Activated T-helper 9 cell treated with anti-CD3 and anti-CD28 coated beads, Interleukin-2, amount 50 U/mL, for 16 hours (primary cell): Measurements from ENCODE around the gene MRPS12.

Source experiments
- DNase-seq: peaks from one replicate; pipeline ENCODE4 v3.0.0-alpha.2; 2020; ENCODE audit warnings: low read depth

MRPS12 gene

DNA sequence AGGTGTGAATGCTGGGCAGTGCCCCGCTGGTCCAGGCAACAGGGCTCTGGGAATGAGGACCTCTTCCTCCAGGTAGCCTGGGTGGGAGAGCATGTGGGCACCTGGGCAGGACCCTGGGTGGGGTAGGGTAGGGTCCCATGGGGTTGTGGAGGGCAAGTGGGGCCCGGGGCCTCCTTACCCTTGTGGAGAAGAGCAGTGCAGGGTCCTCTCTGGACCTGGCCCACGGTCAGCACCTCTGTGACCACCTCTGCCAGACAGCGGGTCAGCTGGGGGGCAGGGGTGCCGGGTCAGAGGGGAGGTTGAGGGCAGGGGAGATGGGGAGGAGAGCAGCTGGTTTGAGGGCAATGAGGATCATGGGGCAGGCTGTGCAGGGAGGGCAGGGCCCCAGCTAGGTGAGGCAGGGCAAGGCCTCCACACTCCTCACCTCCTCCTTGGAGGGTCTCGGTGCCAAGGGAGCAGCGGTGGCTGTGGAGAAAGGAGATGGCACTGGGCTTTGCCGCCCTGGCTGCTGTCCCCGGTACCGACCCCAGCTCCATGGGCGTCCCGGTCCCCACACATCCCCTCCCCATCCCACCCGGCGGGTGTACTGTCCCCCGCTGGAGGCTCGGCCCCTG lies 19.2 kb upstream of the MRPS12 start:
- no peak for DNase-seq

DNA sequence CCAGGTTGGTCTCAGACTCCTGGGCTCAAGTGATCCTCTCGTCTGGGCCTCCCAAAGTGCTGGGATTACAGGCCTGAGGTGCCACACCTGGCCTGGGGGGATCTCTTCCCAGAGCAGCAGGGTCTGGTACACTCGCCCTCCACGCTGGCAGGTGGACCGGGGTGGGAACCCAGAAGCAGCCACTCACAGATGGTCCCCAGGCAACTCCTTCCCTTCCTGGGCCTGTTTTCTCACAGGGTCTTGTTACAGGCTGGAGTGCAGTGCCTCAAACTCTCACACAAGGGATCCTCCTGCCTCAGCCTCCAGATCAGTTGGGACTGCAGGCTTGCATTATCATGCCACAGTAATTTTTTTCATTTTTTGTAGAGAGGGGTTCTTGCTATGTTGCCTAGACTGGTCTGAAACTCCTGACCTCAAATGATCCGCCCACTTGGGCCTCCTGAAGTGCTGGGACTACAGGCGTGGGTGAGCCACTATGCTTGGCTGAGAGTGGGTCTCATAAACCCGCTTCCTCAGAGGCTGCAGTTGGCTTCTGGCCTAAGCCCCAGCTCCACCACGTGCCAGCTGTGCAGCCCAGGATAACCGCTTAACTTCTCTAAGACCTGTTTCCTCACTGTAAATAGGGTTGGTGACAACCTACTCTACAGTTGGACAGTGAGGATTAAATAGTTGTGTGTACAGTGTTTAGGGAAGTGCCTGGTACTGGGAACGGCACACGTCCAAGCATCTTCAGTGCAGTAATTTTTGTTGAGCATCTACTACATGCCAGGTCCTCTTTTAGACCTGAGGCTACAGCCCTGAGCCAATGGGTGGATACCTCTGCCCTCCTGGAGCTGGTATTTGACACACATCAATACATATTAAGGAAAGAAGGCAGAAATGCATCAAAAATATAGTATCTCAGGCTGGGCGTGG lies 17.9 kb upstream of the MRPS12 start:
- DNase-seq: no peak

DNA sequence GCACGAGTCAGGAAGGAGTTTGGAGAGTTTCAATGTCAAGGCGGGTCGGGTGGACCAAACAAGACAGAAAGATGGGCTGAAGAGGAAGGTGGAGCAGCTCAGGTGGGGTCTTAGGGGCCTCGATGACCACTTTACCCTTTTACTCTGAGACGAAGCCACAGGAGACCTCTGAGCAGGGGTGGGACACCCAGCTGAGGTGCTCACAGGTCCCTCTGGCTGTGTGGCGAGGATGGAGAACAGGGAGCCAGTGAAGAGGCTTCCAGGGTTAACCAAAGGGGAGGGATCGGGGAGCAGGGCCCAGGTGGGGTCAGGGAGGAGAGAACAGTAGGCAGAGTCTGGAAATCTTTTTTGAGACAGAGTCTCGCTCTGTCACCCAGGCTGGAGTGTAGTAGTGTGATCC lies 16.8 kb upstream of the MRPS12 start:
- no peak for DNase-seq

DNA sequence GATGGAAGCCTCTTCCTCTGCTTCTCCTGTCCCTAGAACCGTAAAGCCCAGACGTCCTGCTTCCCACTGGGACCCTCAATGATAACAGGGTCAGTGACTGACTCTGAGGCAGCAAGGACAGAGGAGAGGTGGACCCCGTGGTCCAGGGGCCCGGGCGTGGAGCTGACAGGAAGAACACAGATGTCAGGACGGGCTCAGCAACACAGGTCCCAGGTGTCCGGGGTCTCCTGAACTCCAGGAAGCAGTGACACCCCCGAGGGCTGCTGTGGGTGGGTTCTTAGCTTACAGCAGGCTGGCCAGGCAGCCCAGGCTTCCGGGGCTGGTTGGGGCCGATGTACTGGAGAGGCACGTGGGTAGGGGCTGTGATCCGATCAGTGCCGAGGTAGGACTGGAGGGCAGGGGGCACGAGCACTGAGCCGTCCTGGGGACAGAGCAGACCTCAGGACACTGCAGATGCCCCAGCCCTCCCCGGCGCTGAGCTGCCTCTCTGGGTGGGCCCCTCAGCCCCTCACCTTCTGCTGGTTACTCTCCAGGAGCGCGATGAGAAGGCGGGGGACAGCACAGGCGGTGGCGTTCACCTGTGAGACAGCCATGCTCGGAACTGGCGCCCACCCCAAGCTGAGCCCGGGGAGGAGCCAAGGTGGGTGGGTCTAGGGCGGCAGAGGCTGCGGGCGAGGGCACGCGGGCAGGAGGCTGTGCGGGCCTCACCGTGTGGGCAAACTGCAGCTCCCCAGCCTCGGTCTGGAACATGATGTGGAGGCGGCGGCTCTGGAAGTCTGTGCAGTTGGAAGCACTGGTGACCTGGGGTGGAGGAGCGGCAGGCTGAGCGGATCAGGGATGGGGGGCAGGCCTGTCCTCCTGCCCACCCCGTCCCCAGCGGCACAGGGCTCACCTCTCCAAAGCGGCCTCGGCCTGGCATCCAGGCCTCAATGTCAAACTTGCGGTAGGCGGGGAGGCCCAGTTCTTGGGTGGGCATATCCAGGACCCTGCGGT lies 15.1 kb upstream of the MRPS12 start:
- no peak for DNase-seq

DNA sequence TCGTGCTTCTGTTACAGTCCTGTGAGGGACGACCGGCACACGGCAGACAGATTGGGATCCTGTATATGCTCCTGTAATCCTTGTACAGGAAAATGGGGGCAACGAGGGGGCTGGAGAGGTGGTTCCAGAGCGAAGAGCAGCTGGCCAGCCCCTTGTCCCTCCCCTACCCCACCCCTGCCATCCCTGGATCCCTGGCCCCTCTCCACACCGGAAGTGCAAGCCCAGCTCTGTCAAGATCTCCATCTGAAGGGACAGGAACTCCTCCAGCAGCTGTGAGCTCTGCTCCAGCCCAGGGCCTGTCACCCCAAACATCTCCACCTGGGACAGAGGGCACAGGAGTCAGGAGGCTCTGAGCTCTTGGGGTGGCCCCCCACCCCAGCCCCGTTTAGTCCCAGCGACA lies 13.2 kb upstream of the MRPS12 start:
- DNase-seq: no peak

DNA sequence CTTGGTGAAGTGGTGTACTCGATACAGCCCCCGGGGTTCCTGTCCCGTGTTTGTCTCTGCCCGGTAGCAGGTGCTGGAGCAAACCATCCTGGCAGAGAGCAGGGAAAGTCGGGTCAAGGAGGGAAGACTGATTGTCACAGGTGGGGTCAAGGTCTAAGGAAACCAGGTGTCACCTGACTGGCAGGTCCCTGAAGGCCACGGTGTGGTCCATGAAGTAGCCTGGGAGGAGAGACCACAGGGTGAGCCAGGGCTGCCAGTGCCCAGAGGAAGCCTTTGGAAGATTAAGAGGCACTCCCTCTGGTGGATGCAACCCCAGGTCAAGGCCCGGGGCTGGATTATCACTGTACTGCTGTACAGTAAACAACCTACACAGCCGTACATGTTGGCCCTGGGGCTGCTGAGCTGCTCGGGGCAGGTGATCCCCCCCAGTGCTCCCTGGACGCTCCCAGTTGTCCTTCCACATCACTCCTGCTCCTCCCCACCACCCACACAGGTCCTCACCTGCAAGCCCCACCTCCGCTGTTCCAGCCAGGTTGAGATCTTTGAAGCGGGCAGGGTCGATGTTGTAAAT lies 12.7 kb upstream of the MRPS12 start:
- DNase-seq: no peak

DNA sequence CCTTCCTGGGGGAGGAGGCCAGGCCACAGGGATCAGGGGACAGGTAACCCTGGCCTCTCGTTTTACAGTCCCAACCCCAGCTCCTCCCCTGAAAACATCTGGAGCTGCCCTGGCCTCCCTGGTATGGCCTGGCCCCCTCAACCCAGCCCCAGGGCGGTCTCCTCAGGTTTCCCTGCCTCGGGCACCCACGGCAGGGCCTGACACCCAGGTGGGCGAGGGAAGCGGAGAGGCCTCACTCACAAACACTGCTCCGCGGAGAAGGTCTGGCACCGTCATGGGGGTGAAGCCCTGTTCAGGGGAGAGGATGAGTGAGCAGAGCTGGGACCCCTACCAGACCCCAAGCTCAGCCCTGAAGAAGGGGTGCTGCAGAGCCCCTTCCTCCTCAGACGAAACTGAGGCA lies 12.2 kb upstream of the MRPS12 start:
- DNase-seq: no peak

DNA sequence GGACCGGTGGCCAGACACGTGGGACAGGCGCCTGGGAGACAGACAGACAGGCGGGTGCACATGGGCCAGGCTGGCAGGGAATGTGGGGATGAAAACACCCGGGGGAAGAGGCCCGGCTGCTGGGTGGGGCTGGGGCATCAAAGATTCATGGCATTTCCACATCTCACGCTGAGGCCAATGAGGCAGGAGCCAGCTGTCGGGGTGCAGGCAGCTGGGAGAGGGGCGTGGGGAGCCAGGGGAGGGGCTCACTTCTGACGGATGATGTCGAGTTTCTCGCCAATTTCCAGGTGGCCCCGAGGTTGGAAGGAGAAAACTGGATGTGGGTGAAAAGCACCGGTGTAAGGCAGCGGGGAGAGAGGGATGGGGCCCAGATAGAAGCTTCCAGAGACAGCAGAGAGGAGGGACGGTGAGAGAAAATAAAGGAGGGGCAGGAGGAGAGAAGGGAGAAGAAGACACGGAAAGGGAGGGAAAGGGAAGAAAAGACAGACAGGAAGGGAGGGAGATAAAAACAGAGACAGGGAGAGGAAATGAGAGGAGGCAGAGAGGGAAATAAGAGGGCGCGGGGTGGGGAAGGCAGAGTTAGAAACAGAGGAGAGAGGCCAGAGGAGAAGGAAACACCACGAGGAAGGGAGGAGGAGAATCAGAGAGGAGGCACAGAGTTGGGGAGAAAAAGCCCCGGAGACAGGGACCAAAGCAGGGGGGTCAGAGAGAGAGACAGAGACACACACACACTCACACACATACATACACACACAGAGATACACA lies 10.7 kb upstream of the MRPS12 start:
- no peak for DNase-seq

DNA sequence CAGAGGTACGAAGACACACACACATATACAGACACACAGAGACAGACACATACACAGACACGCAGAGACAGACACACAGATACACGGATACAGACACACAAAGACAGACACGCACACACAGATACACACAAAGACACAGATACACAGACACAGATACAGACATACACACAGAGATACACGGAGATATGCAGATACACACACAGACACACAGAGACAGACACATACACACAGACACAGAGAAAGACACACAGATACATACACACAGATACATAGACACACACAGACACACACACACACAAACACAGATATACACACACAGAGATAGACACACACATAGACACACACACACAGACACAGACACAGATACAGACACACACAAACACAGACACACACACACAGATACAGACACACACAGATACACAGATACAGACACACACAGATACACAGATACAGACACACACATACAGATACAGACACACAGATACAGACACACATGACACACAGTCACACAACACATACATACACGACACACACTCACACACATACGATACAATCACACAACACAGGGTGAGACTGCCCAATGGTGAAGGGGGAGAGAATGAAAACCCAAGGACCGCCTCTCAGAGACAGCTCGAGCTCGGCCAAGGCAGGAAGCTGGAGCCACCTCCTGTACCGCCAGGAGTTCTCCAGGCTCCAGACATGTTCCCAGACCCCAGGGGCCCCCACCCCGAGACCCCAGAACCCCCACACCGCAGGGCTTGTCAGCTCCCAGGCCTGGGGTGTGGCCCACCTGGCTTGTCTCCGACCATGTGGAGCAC lies 9.9 kb upstream of the MRPS12 start:
- no peak for DNase-seq

DNA sequence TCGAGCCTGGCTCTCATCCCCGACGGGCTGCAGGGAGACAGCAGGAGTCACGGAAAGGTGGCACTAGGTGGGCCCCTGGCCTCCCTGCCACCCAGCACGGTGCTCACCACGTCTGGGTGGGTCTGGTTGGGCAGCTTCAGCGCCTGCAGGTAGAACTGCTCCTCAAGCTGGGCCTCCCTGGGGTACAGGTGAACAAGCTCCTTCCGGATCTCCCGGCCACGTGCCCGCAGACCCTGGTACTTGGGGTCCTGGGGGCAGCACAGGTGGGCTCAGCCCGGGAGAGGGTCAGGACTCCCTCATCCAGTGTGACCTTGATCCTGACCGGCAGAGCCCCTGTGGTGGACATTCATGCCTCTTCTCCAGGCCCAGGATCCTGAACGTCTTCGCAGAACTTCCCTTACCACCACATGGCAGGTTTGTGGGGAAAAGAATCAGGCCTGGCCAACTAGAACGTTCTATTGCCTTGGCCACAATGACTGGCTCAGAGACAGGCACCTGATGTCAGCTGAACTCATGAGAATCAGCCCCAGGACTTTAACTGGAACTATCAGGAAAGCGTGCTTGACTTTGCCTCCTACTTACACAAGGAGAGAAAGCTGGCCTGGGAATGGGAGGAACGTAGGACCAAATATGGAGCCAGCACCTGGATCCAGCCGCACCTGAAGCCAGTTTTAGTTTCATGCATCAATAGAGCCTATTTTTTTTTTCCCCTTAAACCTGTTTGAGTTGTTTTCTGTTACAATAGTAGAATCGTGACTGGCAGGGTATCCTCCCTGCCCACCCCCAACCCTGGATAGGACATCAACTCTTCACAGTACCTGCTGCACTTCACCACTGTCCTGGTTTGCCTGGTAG lies 9.1 kb upstream of the MRPS12 start:
- DNase-seq: no peak

DNA sequence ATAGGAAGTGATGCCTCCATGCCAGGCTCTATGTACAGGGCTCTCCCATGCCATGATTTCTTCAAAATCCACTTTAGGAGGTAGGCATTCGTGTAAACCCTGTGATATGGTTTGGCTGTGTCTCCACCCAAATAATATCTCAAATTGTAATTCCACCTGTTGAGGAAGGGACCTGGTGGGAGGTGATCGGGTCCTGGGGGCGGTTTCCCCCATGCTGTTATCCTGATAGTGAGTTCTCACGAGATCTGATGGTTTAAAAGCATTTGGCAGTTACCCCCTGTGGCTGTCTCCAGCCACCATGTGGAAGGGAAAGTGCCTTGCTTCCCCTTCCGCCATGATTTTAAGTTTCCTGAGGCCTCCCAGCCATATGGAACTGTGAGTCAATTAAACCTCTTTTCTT lies 8.3 kb upstream of the MRPS12 start:
- DNase-seq: no peak

DNA sequence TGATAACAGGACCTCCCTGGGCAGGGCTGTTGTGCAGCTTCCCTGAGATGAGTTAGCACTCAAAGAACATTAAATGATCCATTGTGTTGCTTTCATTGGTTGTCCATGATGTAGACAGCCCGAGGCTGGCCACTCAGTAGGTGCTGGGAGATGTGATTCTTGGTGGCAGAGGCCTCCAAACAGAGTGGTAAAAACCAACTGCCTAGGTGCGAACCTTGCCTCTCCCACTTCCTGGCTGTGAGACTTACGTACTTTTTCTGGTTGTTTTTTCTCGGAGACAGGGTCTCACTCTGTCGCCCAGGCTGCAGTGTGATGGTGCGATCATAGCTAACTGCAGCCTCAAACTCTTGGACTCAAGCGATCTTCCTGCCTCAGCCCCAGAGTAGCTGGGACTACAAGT lies 6.4 kb upstream of the MRPS12 start:
- no peak for DNase-seq

DNA sequence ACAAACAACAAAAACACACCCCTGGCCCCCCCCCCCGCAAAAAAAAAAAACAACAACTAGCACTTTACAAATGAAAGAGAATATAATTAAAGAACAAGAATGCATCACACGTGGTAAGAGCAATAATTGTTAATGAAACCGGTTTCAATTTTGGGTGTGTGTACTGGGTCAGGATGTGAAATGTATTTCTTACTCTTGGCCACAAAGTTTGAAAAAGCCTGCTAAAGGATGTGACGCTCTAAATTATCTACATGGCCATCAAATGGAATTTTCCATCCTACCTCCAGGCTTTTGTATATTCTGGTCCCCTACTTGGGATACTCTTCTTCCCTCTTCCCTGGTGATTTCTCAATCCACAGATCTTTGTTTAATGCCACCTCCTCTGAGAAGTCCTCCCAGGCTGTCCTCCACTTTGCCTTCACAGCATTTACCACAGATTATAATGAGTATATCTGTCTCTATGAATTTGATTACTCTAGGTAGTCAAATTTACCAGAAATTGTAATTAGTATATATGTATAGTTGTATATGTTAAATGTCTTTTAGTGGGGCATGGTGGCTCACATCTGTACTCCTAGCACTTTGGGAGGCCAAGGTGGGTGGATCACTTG lies 2.2 kb upstream of the MRPS12 start:
- DNase-seq: no peak

DNA sequence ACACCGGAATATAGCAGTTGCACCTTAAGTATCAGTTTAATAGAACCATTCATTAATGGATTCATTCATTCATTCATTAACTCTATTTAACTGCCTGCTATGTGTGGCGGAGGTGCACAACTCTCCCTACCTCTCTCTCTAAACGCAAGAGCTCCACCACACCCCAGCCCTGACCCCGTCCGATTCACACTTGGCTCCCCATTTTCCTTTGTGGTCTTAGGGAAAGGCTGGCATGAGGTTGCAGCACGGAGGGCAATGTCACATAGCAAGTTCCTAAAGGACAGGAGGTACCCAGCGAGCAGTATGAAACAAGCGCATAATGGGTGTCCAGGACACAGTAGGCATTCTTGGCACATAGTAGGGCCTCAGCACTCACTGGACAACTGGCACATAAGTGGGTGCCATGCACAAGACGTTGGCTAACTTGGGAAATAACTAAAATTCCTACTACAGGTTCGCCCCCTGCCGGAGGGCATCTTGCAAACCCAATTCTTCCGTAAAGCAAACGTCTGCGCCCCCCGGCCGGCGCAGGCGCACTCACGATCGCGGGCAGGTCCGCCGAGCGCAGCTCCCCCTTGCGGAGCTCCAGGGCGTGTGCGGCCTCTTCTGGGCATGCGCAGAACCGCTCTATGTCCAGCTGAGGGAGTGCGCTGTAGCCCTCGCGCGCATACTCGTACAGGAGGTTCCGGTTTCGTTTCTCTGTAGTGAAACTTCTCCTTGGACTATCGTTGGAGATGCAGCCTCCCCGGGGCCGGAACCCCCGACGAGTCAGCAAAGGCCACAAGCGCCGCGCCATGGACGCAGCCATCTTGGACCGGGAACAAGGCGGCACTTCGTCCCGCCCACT lies 592 bp upstream of the MRPS12 start, which contains the start of gene SARS2:
TSS of gene SARS2 (minus strand) at position 835 of the 847 bp plus-strand sequence. CDS start at position 808, 27 bp downstream.
- DNase-seq: peak; percentile 87

DNA sequence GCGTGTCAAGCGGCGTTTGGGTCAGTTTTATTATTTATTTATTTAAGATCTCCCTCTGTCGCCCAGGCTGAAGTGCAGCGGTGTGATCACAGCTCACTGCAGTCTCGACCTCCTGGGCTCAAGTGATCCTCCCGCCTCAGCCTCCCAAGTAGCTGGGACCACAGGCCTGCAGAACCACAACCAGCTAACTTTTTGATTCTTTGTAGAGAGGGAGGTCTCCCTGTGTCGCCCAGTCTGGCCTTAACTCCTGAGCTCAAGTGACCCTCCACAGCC lies 713 bp downstream of the MRPS12 start:
- no peak for DNase-seq

DNA sequence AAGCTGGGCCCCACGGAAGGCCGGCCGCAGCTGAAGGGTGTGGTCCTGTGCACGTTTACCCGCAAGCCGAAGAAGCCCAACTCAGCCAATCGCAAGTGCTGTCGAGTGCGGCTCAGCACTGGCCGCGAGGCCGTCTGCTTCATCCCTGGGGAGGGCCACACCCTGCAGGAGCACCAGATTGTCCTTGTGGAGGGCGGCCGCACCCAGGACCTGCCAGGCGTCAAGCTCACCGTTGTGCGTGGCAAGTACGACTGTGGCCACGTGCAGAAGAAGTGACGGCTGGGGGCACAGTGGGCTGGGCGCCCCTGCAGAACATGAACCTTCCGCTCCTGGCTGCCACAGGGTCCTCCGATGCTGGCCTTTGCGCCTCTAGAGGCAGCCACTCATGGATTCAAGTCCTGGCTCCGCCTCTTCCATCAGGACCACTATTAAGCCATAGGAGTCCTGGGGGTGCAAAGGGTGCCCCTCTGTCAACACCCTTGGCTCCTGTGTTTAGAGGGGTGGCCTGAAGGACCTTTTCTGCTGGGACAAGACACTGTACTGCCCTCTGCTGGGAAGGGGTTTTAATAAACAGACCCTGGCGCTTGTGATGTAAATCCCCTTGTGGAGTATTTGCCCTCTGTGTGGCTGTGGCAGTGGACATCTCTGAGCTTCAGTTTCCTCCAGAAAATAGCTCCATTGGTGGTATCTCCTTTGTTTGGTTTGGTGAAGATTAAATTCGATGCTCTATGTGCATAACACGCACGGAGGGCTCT lies 1.9 kb downstream of the MRPS12 start:
- no peak for DNase-seq

DNA sequence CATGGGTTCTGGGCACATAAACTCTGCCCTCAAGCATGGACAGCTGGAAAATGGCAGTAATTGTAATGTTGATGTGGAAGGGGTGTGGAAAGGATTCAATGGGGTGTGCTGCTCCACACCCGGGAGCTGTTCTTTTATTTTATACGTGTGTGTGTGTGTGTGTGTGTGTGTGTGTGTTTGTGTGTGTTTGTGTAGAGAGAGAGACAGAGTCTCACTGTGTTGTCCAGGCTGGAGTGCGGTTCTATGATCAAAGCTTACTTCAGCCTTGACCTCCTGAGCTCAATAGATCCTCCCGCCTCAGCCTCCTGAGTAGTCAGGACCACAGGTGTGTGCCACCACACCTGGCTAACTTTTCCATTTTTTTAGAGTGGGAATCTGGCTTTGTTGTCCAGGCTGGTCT lies 2.8 kb downstream of the MRPS12 start:
- DNase-seq: no peak

DNA sequence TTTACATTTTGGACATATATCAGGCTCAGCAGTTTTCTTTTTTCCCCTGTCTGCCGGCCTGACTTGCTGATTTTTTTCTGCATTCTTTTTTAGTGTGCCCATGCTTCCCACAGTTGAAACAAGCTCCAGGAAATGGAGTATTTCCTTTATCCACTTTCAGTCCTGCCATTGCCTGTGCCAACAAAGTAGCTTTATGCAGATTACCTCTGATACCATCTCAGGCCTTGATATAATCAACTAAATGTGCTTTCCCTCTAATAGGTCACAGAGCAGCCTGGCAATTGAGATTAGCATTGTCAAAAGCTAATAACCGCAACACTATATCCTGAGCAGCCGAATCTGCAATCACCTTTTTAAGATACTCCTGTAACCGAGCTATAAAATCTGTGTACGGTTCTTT lies 9.2 kb downstream of the MRPS12 start:
- DNase-seq: no peak
